Testis (tissue), 3 donors: Measurements from ENCODE around the gene EXOC3. TPM values are rescaled to one million over a fixed set of nuclear protein-coding genes. Genes with fewer than 3 reads are reported as not detected.

Experiments
- DNase-seq: peaks from one replicate; pipeline ENCODE4 v3.0.0-alpha.2; 2019
- H3K27ac ChIP-seq, 2 donors: fragments of 200-600 bp; sonication (generic); one replicate each; pipeline ENCODE4 v1.5.1; 2019
- H3K27me3 ChIP-seq: fragments of 200-600 bp; sonication (generic); one replicate; pipeline ENCODE4 v1.5.1; 2019
- H3K36me3 ChIP-seq: fragments of 200-600 bp; sonication (generic); one replicate; pipeline ENCODE4 v1.5.1; 2017; ENCODE audit warnings: low read depth; ENCODE audit errors: missing control alignments
- H3K4me1 ChIP-seq: fragments of 200-600 bp; sonication (generic); one replicate; pipeline ENCODE4 v1.5.1; 2019
- H3K4me3 ChIP-seq, 2 donors: fragments of 200-600 bp; sonication (generic); one replicate each; pipeline ENCODE4 v1.5.1; 2017 to 2019
- H3K9me3 ChIP-seq: fragments of 200-600 bp; sonication (generic); one replicate; pipeline ENCODE4 v1.5.1; 2017
- CTCF ChIP-seq, 3 experiments: fragments of 450-650 bp in 2 of 3; fragments of 200-600 bp in 1 of 3; sonication (generic) in 1 of 3; IDR thresholded peaks; one replicate each; pipeline ENCODE4 v1.5.1; 2016 to 2019; ENCODE audit warnings: antibody characterized with exemption in 3 of 3, mild to moderate bottlenecking in 2 of 3, moderate library complexity in 1 of 3
- POLR2A ChIP-seq: fragments of 450-650 bp; IDR thresholded peaks from one replicate; pipeline ENCODE4 v1.6.1; 2017; ENCODE audit warnings: antibody characterized with exemption, mild to moderate bottlenecking, moderate library complexity
- WGBS, 2 donors: methylation state at CpG; one replicate each; pipeline ENCODE4 v1.1.5; 2018; 5-methylcytosine and 5-hydroxymethylcytosine counted together
- intact Hi-C: fragments of 100-400 bp; cut with DNase I; formaldehyde crosslinking; loops from one replicate; pipeline ENCODE4 v1.15.1; 2023; ENCODE audit warnings: low total_unique reads
- polyA plus RNA-seq: library from polyadenylated mRNA; stranded (reverse); fragments of 350-450 nt; fragmentation: Illumina TruSeq; extraction: RNeasy Lipid Tissue Mini Kit (QIAGEN cat#74804); gene quantifications from one replicate; pipeline ENCODE4 v1.2.3, GENCODE V29; 2014; ENCODE audit warnings: low read depth, low replicate concordance; ENCODE audit not compliant: insufficient read depth
- total RNA-seq, 2 donors: library from RNA; depleted of rRNA; stranded (reverse); fragments of >200 nt; gene quantifications; one replicate each; pipeline ENCODE4 v1.2.3, GENCODE V29; 2016

The EXOC3 gene
- total and polyA plus RNA-seq, 3 donors from 2014 or later = 111 to 122 (median 120) TPM

GRCh38 chr5:491119-491855, 48.3 kb downstream of the EXOC3 start:
- Histone ChIP-seq H3K27me3 (no peaks in the 10 kb centered on the region), H3K4me3 (no peak overlapping the region), H3K4me1 (no peaks in the 10 kb centered on the region), H3K9me3 (no peaks in the 10 kb centered on the region), H3K27ac (no peak overlapping the region), H3K36me3 (no peaks in the 10 kb centered on the region)
- intact Hi-C loops = no loop called here
- TF ChIP-seq POLR2A (no peak), CTCF (IDR thresholded peaks at IDR 0.05) (no peak)
- DNase-seq = no peak
- WGBS, 2 donors = 93 to 99% methylated on average over 15 to 49 of the region's 52 CpGs

GRCh38 chr5:491856-492155, 48.8 kb downstream of the EXOC3 start:
- Histone ChIP-seq H3K4me3 (no peak overlapping the region), H3K4me1 (no peaks in the 10 kb centered on the region), H3K36me3 (no peaks in the 10 kb centered on the region), H3K9me3 (no peaks in the 10 kb centered on the region), H3K27me3 (no peaks in the 10 kb centered on the region), H3K27ac (no peak overlapping the region)
- no peak for TF ChIP-seq POLR2A
- TF ChIP-seq CTCF (IDR thresholded peaks at IDR 0.05) = no peak
- WGBS, 2 donors = 81 to 95% methylated on average over 17 to 18 of the region's 19 CpGs
- DNase-seq = no peak
- intact Hi-C loops = no loop called here

GRCh38 chr5:492314-492893, 49.4 kb downstream of the EXOC3 start:
- intact Hi-C loops = no loop called here
- DNase-seq = no peak
- H3K27me3 ChIP-seq = no peaks in the 10 kb centered on the region
- TF ChIP-seq POLR2A (no peak), CTCF (IDR thresholded peaks at IDR 0.05) (no peak)
- H3K4me3 ChIP-seq = no peak overlapping the region
- no peaks in the 10 kb centered on the region for H3K9me3 ChIP-seq
- H3K4me1 ChIP-seq = no peaks in the 10 kb centered on the region
- H3K27ac ChIP-seq = no peak overlapping the region
- no peaks in the 10 kb centered on the region for H3K36me3 ChIP-seq
- WGBS, 2 donors = 55 to 64% methylated on average over 7 to 13 of the region's 18 CpGs

GRCh38 chr5:493119-493701, 50.2 kb downstream of the EXOC3 start:
- intact Hi-C loops = no loop called here
- TF ChIP-seq POLR2A (no peak), CTCF (IDR thresholded peaks at IDR 0.05) (no peak)

More at GRCh38 chr5:493119-493701, 50.2 kb downstream of the EXOC3 start:
- Histone ChIP-seq H3K4me3 (no peak overlapping the region), H3K36me3 (no peaks in the 10 kb centered on the region), H3K9me3 (no peaks in the 10 kb centered on the region), H3K4me1 (no peaks in the 10 kb centered on the region), H3K27me3 (no peaks in the 10 kb centered on the region), H3K27ac (no peak overlapping the region)
- DNase-seq = no peak
- 36 to 39% methylated on average over 16 to 26 of the region's 26 CpGs for WGBS, 2 donors
